ENCODE results near the gene SPIRE1.
"Not testable (repeated sequence)": the region's sequence is repeated elsewhere in the genome, so short reads cannot be mapped to it uniquely, and the experiment has no call there.

SPIRE1 gene

GRCh38 chr18:12422936-12423335 lies 235.0 kb downstream of the SPIRE1 start:
- DNase-seq (ENCODE audit: low read depth in 3 of 3, low spot score in 1 of 3) = no peak

- no peak for DNase-seq (ENCODE audit: low read depth in 3 of 3, low spot score in 1 of 3)
These were observed 236.2 kb downstream of the SPIRE1 start for GRCh38 chr18:12421732-12422131.

GRCh38 chr18:12420821-12421421 lies 237.0 kb downstream of the SPIRE1 start:
- no peak for DNase-seq (ENCODE audit: low read depth in 3 of 3, low spot score in 1 of 3)

- no peak for DNase-seq (ENCODE audit: low read depth in 3 of 3, low spot score in 1 of 3)
These were observed 240.2 kb downstream of the SPIRE1 start for GRCh38 chr18:12417687-12418086.

- no peak for DNase-seq (ENCODE audit: low read depth in 3 of 3, low spot score in 1 of 3)
These were observed 241.7 kb downstream of the SPIRE1 start for GRCh38 chr18:12416098-12416729.

GRCh38 chr18:12411456-12411855 lies 246.5 kb downstream of the SPIRE1 start:
- no peak for DNase-seq (ENCODE audit: low read depth in 3 of 3, low spot score in 1 of 3)

- not testable (repeated sequence) for DNase-seq (ENCODE audit: low read depth in 3 of 3, low spot score in 1 of 3)
These were observed 247.2 kb downstream of the SPIRE1 start for GRCh38 chr18:12410747-12411146.

- DNase-seq (ENCODE audit: low read depth in 3 of 3, low spot score in 1 of 3) = no peak
These were observed 247.8 kb downstream of the SPIRE1 start for GRCh38 chr18:12410081-12410481.

GRCh38 chr18:12409469-12409868 lies 248.4 kb downstream of the SPIRE1 start:
- no peak for DNase-seq (ENCODE audit: low read depth in 3 of 3, low spot score in 1 of 3)

GRCh38 chr18:12408247-12408869 lies 249.5 kb downstream of the SPIRE1 start:
- DNase-seq (ENCODE audit: low read depth in 3 of 3, low spot score in 1 of 3) = no peak

GRCh38 chr18:12406371-12407111 lies 251.4 kb downstream of the SPIRE1 start:
- no peak for DNase-seq (ENCODE audit: low read depth in 3 of 3, low spot score in 1 of 3)

GRCh38 chr18:12405066-12405465 lies 252.8 kb downstream of the SPIRE1 start:
- DNase-seq (ENCODE audit: low read depth in 3 of 3, low spot score in 1 of 3) = no peak

GRCh38 chr18:12403601-12404506 lies 254.1 kb downstream of the SPIRE1 start:
- no peak for DNase-seq (ENCODE audit: low read depth in 3 of 3, low spot score in 1 of 3)

- DNase-seq (ENCODE audit: low read depth in 3 of 3, low spot score in 1 of 3) = no peak
These were observed 256.0 kb downstream of the SPIRE1 start for GRCh38 chr18:12401881-12402280.

GRCh38 chr18:12399231-12399630 lies 258.7 kb downstream of the SPIRE1 start:
- DNase-seq (ENCODE audit: low read depth in 3 of 3, low spot score in 1 of 3) = no peak

- DNase-seq (ENCODE audit: low read depth in 3 of 3, low spot score in 1 of 3) = no peak
These were observed 259.3 kb downstream of the SPIRE1 start for GRCh38 chr18:12398625-12399024.

- DNase-seq (ENCODE audit: low read depth in 3 of 3, low spot score in 1 of 3) = no peak
These were observed 260.1 kb downstream of the SPIRE1 start for GRCh38 chr18:12397793-12398192.

- no peak for DNase-seq (ENCODE audit: low read depth in 3 of 3, low spot score in 1 of 3)
These were observed 260.7 kb downstream of the SPIRE1 start for GRCh38 chr18:12397254-12397653.
